GM13977 (cell line): Measurements from ENCODE around the gene CXCR4.

Experiments
- DNase-seq: peaks from one replicate; pipeline ENCODE4 v3.0.0; 2012; ENCODE audit warnings: low spot score
- CTCF ChIP-seq: IDR thresholded peaks from 2 replicates; pipeline ENCODE4 v1.5.1; 2012; ENCODE audit warnings: mild to moderate bottlenecking, control low read depth; ENCODE audit not compliant: insufficient read depth; ENCODE audit errors: extremely low read depth, missing control alignments
- in situ Hi-C: fragments of 300-500 bp; cut with MboI; formaldehyde crosslinking; loops from one replicate; pipeline ENCODE4 v1.12.0; 2022; ENCODE audit warnings: low sequenced_read_pairs, low pct_unique_long_range_greater_than_20kb, mixed read lengths, inconsistent platforms; ENCODE audit not compliant: unreplicated experiment

CXCR4 gene

GRCh38 chr2:136070913-136071312, 47.0 kb downstream of the CXCR4 start:
- TF ChIP-seq CTCF = no peak
- DNase-seq = no peak
- in situ Hi-C loops = no loop called here

- in situ Hi-C loops = no loop called here
- no peak for DNase-seq
- no peak for TF ChIP-seq CTCF
Observed at GRCh38 chr2:136069773-136070172, 48.2 kb downstream of the CXCR4 start.

- DNase-seq = no peak
- TF ChIP-seq CTCF = no peak
- in situ Hi-C loops = no loop called here
Observed at GRCh38 chr2:136068581-136069227, 49.2 kb downstream of the CXCR4 start.

- in situ Hi-C loops = no loop called here
- no peak for TF ChIP-seq CTCF
- no peak for DNase-seq
Observed at GRCh38 chr2:136067897-136068580, 49.9 kb downstream of the CXCR4 start.

GRCh38 chr2:136067459-136067858, 50.5 kb downstream of the CXCR4 start:
- in situ Hi-C loops = no loop called here
- DNase-seq = no peak
- TF ChIP-seq CTCF = no peak

GRCh38 chr2:136065907-136066306, 52.0 kb downstream of the CXCR4 start:
- in situ Hi-C loops = no loop called here
- no peak for TF ChIP-seq CTCF
- DNase-seq = no peak
